AG04449 (cell line): ENCODE results near the gene TRPC6.
"Not testable (repeated sequence)": the region's sequence is repeated elsewhere in the genome, so short reads cannot be mapped to it uniquely, and the experiment has no call there.

Experiments
- CTCF ChIA-PET: fragments of 350-600 bp; formaldehyde crosslinking; extraction: SDS; loops from one replicate; lab custom pipeline; 2021; ENCODE audit warnings: antibody characterized with exemption; lab: Yijun Ruan, JAX
- POLR2A ChIA-PET: fragments of 400-600, 350-600 bp; formaldehyde crosslinking; extraction: SDS; loops from one replicate; lab custom pipeline; 2020; ENCODE audit warnings: antibody characterized with exemption, inconsistent platforms; lab: Yijun Ruan, JAX
- DNase-seq: peaks from one replicate; pipeline ENCODE4 v3.0.0-alpha.2; 2010; ENCODE audit warnings: low read depth, low spot score
- H3K4me3 ChIP-seq: 2 replicates; pipeline ENCODE4 v1.5.1; 2011; ENCODE audit warnings: low read depth, mild to moderate bottlenecking, control low read depth, low read length
- TF ChIP-seq, protein P1 (sequence below): IDR thresholded peaks from one replicate; pipeline ENCODE4 v1.5.1; 2011; ENCODE audit warnings: mild to moderate bottlenecking, moderate library complexity, low read length, control low read depth, inconsistent platforms; ENCODE audit not compliant: insufficient read depth; ENCODE audit errors: missing control alignments

TRPC6 gene

DNA sequence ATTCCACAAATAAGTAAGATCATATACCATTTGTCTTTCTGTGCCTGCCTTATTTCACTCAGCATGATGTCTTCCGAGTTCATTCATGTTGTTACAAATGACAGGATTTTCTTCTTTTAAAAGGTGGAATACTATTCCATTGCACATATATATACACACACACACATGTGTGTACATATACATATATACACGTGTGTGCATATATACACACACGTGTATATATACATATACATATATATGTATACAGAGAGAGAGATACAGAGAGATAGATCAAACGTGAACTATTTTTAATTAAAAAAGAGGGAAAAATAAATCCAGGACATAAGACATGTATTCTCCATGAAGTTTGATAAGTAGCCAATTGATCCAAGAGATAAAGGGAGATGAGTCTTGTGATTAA is 108.1 kb downstream of the TRPC6 start:
- H3K4me3 ChIP-seq = no peak overlapping the region
- TF ChIP-seq, protein P1, sequence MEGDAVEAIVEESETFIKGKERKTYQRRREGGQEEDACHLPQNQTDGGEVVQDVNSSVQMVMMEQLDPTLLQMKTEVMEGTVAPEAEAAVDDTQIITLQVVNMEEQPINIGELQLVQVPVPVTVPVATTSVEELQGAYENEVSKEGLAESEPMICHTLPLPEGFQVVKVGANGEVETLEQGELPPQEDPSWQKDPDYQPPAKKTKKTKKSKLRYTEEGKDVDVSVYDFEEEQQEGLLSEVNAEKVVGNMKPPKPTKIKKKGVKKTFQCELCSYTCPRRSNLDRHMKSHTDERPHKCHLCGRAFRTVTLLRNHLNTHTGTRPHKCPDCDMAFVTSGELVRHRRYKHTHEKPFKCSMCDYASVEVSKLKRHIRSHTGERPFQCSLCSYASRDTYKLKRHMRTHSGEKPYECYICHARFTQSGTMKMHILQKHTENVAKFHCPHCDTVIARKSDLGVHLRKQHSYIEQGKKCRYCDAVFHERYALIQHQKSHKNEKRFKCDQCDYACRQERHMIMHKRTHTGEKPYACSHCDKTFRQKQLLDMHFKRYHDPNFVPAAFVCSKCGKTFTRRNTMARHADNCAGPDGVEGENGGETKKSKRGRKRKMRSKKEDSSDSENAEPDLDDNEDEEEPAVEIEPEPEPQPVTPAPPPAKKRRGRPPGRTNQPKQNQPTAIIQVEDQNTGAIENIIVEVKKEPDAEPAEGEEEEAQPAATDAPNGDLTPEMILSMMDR = no peak
- DNase-seq = no peak
- ChIA-PET POLR2A (no interaction called here), CTCF (no interaction called here)

DNA sequence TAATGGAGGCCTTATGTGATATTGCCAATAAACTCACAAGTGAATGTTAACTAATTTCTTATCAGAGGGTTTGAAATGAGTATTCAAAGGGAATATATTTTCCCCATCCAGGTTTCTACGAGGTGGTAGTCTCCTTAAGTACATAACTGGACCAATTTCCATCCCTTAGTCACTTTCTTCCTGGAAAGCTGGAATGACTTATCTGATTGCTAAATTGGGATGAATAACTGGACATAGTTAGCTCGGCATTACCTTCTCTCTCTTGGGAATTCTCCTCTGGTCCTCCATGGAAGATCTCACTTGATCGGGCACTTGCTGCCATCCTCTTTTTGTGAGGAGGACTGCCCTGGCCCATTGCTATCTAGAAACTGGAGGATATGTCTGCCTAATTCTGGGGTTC is 109.1 kb downstream of the TRPC6 start:
- no peak for DNase-seq
- no peak overlapping the region for H3K4me3 ChIP-seq
- CTCF ChIA-PET = interaction anchor here (1.5 kb wide), 1 partner anchor 386 kb away, joined by 4 read pairs; no protein-coding TSS in a partner anchor
- POLR2A ChIA-PET = no interaction called here
- TF ChIP-seq, protein P1 = no peak

DNA sequence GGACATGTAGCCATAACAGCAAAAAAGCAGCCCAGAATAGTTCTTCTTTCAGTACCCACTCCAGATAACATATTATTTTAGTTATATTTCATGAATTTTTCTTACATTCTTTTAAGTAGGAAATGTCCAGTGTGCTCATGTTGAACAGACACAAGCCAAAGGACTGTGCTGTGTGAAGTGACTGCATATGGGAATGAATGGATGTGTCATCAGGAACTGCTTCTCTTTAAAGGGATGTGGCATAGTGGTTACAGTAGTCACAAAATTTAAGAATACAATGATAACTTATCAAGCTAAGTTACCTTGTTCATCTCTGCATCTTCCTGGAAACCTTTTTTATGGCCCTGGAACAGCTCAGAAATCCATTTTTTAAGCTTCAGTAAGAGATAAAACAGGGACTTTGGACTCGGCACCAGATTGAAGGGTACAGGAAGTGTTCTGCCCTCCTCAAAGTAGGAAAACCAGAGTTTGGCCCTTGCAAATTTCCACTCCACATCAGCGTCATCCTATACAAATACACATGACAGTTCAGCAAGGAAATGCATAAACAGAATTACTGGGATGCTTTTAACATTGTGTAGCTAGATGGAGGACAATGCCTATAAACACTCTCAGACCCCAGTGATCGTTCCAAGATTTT is 112.8 kb downstream of the TRPC6 start:
- TF ChIP-seq, protein P1 = no peak
- CTCF ChIA-PET = interaction anchor here (0.8 kb wide), 1 partner anchor 24 kb away, joined by 3 read pairs; no protein-coding TSS in a partner anchor
- POLR2A ChIA-PET = no interaction called here
- H3K4me3 ChIP-seq = no peak overlapping the region
- DNase-seq = no peak

DNA sequence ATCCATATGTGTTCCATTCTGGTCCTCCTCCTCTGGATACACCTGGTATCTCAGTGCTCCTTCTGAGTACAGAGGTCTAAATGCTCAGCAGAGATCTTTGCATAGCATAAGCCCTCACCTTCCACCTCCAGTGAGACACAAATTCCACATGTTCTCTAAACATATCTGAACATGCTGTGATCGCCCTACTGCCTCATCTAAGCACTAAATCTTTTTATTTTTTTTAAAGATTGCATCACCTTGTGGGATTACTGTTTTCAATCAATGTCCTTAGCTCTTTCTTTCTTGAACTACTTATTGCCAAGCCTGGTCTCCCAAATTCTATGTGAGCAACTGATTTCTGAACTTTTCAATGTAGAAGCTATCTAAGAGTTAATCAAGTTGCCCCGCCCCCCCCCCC is 113.4 kb downstream of the TRPC6 start:
- DNase-seq = no peak
- POLR2A ChIA-PET = no interaction called here
- TF ChIP-seq, protein P1 = no peak
- CTCF ChIA-PET = interaction anchor here (0.8 kb wide), 1 partner anchor 24 kb away, joined by 3 read pairs; no protein-coding TSS in a partner anchor
- no peak overlapping the region for H3K4me3 ChIP-seq

DNA sequence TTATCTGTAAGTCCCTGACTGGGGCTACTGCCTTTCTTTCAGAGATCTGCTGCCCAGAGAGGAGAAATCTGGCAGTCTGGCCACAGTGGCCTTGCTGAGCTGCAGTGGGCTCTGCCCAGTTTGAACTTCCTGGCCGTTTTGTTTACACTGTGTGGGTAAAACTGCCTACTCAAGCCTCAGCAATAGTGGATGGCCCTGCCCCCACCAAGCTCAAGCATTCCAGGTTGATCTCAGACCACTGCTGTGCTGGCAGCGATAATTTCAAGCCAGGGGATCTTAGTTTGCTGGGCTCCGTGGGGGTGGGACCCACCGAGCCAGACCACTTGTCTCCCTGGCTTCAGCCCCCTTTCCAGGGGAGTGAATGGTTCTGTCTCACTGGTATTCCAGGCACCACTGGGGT is 117.5 kb downstream of the TRPC6 start:
- no peak for DNase-seq
- POLR2A ChIA-PET = no interaction called here
- no peak overlapping the region for H3K4me3 ChIP-seq
- TF ChIP-seq, protein P1 = no peak
- CTCF ChIA-PET = interaction anchor here (1.1 to 1.2 kb wide), 2 partner anchors 9 to 542 kb away, joined by 3 to 4 read pairs; no protein-coding TSS in a partner anchor

DNA sequence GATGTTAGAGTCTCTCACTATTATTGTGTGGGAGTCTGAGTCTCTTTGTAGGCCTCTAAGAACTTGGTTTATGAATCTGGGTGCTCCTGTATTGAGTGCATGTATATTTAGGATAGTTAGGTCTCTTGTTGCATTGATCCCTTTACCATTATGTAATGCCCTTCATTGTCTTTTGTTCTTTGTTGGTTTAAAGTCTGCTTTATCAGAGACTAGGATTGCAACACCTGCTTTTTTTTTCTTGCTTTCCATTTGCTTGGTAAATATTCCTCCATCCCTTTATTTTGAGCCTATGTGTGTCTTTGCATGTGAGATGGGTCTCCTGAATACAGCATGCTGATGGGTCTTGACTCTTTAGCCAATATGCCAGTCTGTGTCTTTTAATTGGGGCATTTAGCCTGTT is 119.4 kb downstream of the TRPC6 start:
- H3K4me3 ChIP-seq, DNase-seq, POLR2A ChIA-PET, CTCF ChIA-PET: not testable (repeated sequence)

DNA sequence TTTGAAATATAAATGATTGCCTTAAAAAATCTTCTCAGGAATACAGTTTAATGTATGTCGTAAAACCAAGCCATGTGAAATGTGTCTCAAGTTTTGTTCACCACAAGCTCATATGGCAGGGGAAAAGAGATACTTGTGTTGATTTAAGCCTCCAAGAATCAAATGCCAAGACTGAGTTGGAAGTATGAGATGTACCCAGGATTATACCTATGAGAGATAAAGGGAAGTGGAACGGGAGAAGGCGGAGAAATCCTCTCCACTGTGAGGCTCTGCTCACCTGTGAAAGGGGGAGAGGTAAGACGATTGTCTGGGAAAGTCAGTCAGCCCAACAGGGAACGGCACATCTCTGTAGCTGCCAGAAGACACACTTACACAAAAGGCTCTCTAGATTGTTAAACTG is 124.8 kb downstream of the TRPC6 start:
- ChIA-PET POLR2A (no interaction called here), CTCF (interaction anchor here (0.7 to 6.5 kb wide), 4 partner anchors 12 to 403 kb away, joined by 3 to 118 read pairs (median 30); no protein-coding TSS in a partner anchor)
- TF ChIP-seq, protein P1 = no peak
- DNase-seq = no peak
- H3K4me3 ChIP-seq = no peak overlapping the region
